SU-DHL-6 (cell line): ENCODE results near the gene ZMYND8.

Source experiments
- CTCF ChIP-seq: fragments of 200-600 bp; sonication (generic); IDR thresholded peaks from one replicate; pipeline ENCODE4 v1.5.1; 2017; ENCODE audit warnings: antibody characterized with exemption, mild to moderate bottlenecking, low read length, moderate library complexity; ENCODE audit not compliant: insufficient read depth, poor library complexity, severe bottlenecking
- EZH2phosphoT487 ChIP-seq: fragments of 200-600 bp; sonication (generic), shearing (Covaris generic); conservative IDR thresholded peaks from 2 replicates; pipeline ENCODE4 v1.6.1; 2018; ENCODE audit warnings: mild to moderate bottlenecking, antibody characterized with exemption, low read length, moderate library complexity, mixed read lengths

- no peak for TF ChIP-seq CTCF
- no peak for TF ChIP-seq EZH2phosphoT487
These were observed 62.9 kb downstream of the ZMYND8 start for GRCh38 chr20:47293631-47294030.
